GM12872 (cell line): Measurements from ENCODE around the gene ORC5.

Source experiments
- CTCF ChIP-seq: IDR thresholded peaks from 3 replicates; pipeline ENCODE4 v1.5.1; 2011; ENCODE audit warnings: low read depth, mild to moderate bottlenecking, low read length, moderate library complexity; ENCODE audit not compliant: insufficient read depth

ORC5 gene

GRCh38 chr7:104136981-104137380 is 70.8 kb downstream of the ORC5 start:
- no peak for TF ChIP-seq CTCF

- TF ChIP-seq CTCF = no peak
These were observed 71.3 kb downstream of the ORC5 start for GRCh38 chr7:104136561-104136960.

- no peak for TF ChIP-seq CTCF
These were observed 71.9 kb downstream of the ORC5 start for GRCh38 chr7:104135760-104136558.

- TF ChIP-seq CTCF = no peak
These were observed 74.6 kb downstream of the ORC5 start for GRCh38 chr7:104133238-104133637.

GRCh38 chr7:104130726-104131125 is 77.1 kb downstream of the ORC5 start:
- TF ChIP-seq CTCF = no peak

- TF ChIP-seq CTCF = no peak
These were observed 80.6 kb downstream of the ORC5 start for GRCh38 chr7:104127204-104127603.

- TF ChIP-seq CTCF = no peak
These were observed 81.4 kb downstream of the ORC5 start for GRCh38 chr7:104126411-104126841.
